Stimulated activated CD8-positive, alpha-beta memory T cell treated with anti-CD3 and anti-CD28 coated beads, Interleukin-15, amount 100 ng/mL, for 1 hour (primary cell): Measurements from ENCODE around the gene KAZN.

Source experiments
- DNase-seq: peaks from one replicate; pipeline ENCODE4 v3.0.0-alpha.2; 2020; ENCODE audit warnings: low read depth

KAZN gene

GRCh38 chr1:14743368-14743767 is 144.9 kb downstream of the KAZN start:
- no peak for DNase-seq

GRCh38 chr1:14745001-14745720 is 146.7 kb downstream of the KAZN start:
- DNase-seq: no peak

GRCh38 chr1:14745789-14746188 is 147.3 kb downstream of the KAZN start:
- no peak for DNase-seq

- no peak for DNase-seq
Measured at GRCh38 chr1:14746393-14746792, 147.9 kb downstream of the KAZN start.

- DNase-seq: no peak
Measured at GRCh38 chr1:14748151-14748550, 149.7 kb downstream of the KAZN start.

- no peak for DNase-seq
Measured at GRCh38 chr1:14748977-14749376, 150.5 kb downstream of the KAZN start.

- no peak for DNase-seq
Measured at GRCh38 chr1:14750490-14750889, 152.0 kb downstream of the KAZN start.

- no peak for DNase-seq
Measured at GRCh38 chr1:14755518-14756252, 157.2 kb downstream of the KAZN start.

GRCh38 chr1:14756589-14757285 is 158.3 kb downstream of the KAZN start:
- no peak for DNase-seq

- DNase-seq: no peak
Measured at GRCh38 chr1:14757286-14757625, 158.8 kb downstream of the KAZN start.

GRCh38 chr1:14759042-14759818 is 160.7 kb downstream of the KAZN start:
- DNase-seq: no peak

GRCh38 chr1:14759843-14760242 is 161.4 kb downstream of the KAZN start:
- DNase-seq: no peak

- DNase-seq: no peak
Measured at GRCh38 chr1:14760780-14761179, 162.3 kb downstream of the KAZN start.

GRCh38 chr1:14761291-14762153 is 163.0 kb downstream of the KAZN start:
- no peak for DNase-seq

GRCh38 chr1:14763977-14764376 is 165.5 kb downstream of the KAZN start:
- no peak for DNase-seq

GRCh38 chr1:14765773-14766172 is 167.3 kb downstream of the KAZN start:
- DNase-seq: no peak

- no peak for DNase-seq
Measured at GRCh38 chr1:14767075-14767474, 168.6 kb downstream of the KAZN start.

GRCh38 chr1:14768582-14769304 is 170.3 kb downstream of the KAZN start:
- no peak for DNase-seq

GRCh38 chr1:14769486-14770274 is 171.2 kb downstream of the KAZN start:
- DNase-seq: no peak
